Measurements from ENCODE around the gene NEU2. TPM values are rescaled to one million over a fixed set of nuclear protein-coding genes. Genes with fewer than 3 reads are reported as not detected.

NEU2 gene
- total RNA-seq, 4 donors from 2014 or later: not detected

DNA sequence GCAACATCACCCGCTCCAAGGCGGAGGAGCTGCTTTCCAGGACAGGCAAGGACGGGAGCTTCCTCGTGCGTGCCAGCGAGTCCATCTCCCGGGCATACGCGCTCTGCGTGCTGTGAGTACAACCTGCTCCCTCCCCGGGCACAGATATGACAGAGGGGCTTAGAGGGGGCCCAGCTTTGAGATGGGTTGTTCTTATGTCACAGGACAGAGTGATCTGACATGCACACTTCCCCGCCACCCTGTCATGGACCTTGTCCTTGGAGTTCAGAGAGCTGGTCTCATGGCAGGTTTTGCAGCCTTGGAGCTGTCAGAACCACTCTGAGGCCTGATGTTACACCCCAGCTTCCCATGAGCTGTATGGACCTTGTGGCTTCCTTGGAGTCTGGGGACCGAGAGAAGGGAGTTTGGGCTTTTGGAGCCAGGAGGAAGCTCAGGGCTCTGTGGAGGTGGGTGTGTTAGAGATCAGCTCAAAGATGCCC, 28.1 kb downstream of the NEU2 start:
- no peaks in the 10 kb centered on the region for H3K36me3 ChIP-seq
- no peaks in the 10 kb centered on the region for H3K9me3 ChIP-seq
- intact Hi-C loops (cut with DNase I): no loop called here
- H3K27me3 ChIP-seq: no peaks in the 10 kb centered on the region
- 88% methylated on average over 6 of the region's 13 CpGs for WGBS
- peak overlapping the region; percentile 43 to 57 (median 50) for H3K4me3 ChIP-seq
- TF ChIP-seq POLR2A (IDR thresholded peaks at IDR 0.05; ENCODE audit: low read depth) (no peak), CTCF (IDR thresholded peaks at IDR 0.05) (no peak), POLR2AphosphoS5 (IDR thresholded peaks at IDR 0.05) (no peak), EP300 (IDR thresholded peaks at IDR 0.05) (no peak)
- peak overlapping the region; percentile 53 to 74 (median 72) for H3K27ac ChIP-seq (replicated peaks in 1 of 4)
- no peak for DNase-seq (ENCODE audit: extremely low spot score)
- peaks cover 27 to 50% (median 41%) of the 10 kb centered on the region in 4 donors for H3K4me1 ChIP-seq

- no peak for DNase-seq (ENCODE audit: extremely low spot score)
- WGBS: 59% methylated on average over 3 of the region's 10 CpGs
- Histone ChIP-seq H3K4me1 (peaks cover 27 to 50% (median 41%) of the 10 kb centered on the region in 4 donors), H3K4me3 (peak overlapping the region; percentile 43 to 57 (median 50)), H3K27ac (replicated peaks in 1 of 4) (peak overlapping the region; percentile 53 to 74 (median 72)), H3K9me3 (no peaks in the 10 kb centered on the region), H3K36me3 (no peaks in the 10 kb centered on the region), H3K27me3 (no peaks in the 10 kb centered on the region)
- TF ChIP-seq POLR2A (IDR thresholded peaks at IDR 0.05; ENCODE audit: low read depth) (no peak), POLR2AphosphoS5 (IDR thresholded peaks at IDR 0.05) (no peak), CTCF (IDR thresholded peaks at IDR 0.05) (no peak), EP300 (IDR thresholded peaks at IDR 0.05) (no peak)
- intact Hi-C loops (cut with DNase I): no loop called here
Observed at GRCh38 chr2:233060980-233061590, 28.6 kb downstream of the NEU2 start.

- H3K27ac ChIP-seq (replicated peaks in 1 of 4): peak overlapping the region; percentile 53 to 74 (median 72)
- 43% methylated on average over 5 of the region's 12 CpGs for WGBS
- TF ChIP-seq EP300 (IDR thresholded peaks at IDR 0.05) (no peak), POLR2A (IDR thresholded peaks at IDR 0.05; ENCODE audit: low read depth) (no peak), CTCF (IDR thresholded peaks at IDR 0.05) (peak in 2 of 3 experiments; percentile 9 to 24), POLR2AphosphoS5 (IDR thresholded peaks at IDR 0.05) (no peak)
- H3K27me3 ChIP-seq: no peaks in the 10 kb centered on the region
- no peaks in the 10 kb centered on the region for H3K9me3 ChIP-seq
- peaks cover 27 to 50% (median 41%) of the 10 kb centered on the region in 4 donors for H3K4me1 ChIP-seq
- intact Hi-C loops (cut with DNase I): no loop called here
- H3K36me3 ChIP-seq: no peaks in the 10 kb centered on the region
- DNase-seq (ENCODE audit: extremely low spot score): no peak
- peak overlapping the region; percentile 43 to 57 (median 50) for H3K4me3 ChIP-seq
Observed at GRCh38 chr2:233061591-233062450, 29.3 kb downstream of the NEU2 start.

DNA sequence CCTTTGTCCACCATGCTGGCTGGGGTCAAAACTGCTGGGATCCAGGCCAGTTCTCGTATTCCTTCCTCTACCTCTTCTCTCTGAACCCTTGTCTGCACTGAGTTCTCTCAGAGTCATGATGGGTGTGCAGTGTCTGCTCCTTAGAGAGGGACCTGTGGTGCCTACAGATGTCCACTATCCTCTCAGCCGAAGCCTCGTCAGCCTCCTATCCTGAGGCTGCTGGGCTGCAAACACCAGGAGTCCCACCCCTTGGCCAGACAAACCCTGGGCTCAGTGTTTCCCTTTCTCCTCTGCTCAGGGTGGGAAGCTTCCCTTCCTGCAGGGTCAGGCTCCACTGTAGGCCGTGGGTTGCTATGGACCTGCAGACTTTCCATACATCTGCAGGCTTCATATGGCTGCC, 30.0 kb downstream of the NEU2 start:
- peak overlapping the region in 3 of 4 donors; percentile 72 to 74 (median 72) for H3K27ac ChIP-seq (replicated peaks in 1 of 4)
- H3K9me3 ChIP-seq: no peaks in the 10 kb centered on the region
- H3K4me1 ChIP-seq: peaks cover 27 to 50% (median 41%) of the 10 kb centered on the region in 4 donors
- no peak for TF ChIP-seq POLR2A (IDR thresholded peaks at IDR 0.05; ENCODE audit: low read depth)
- no peak for TF ChIP-seq POLR2AphosphoS5 (IDR thresholded peaks at IDR 0.05)
- TF ChIP-seq EP300 (IDR thresholded peaks at IDR 0.05): no peak
- no peak for TF ChIP-seq CTCF (IDR thresholded peaks at IDR 0.05)
- no peaks in the 10 kb centered on the region for H3K36me3 ChIP-seq
- peak overlapping the region; percentile 43 to 57 (median 50) for H3K4me3 ChIP-seq
- no peaks in the 10 kb centered on the region for H3K27me3 ChIP-seq
- intact Hi-C loops (cut with DNase I): no loop called here
- 59% methylated on average over 4 of the region's 4 CpGs for WGBS
- no peak for DNase-seq (ENCODE audit: extremely low spot score)
